Lung (tissue), 12 donors: ENCODE measurements around the gene PALLD. TPM values are rescaled to one million over a fixed set of nuclear protein-coding genes. Genes with fewer than 3 reads are reported as not detected.
A peak's percentile ranks its signal among the peaks of the same experiment; 100 is the strongest.

ENCODE experiments used
- ATAC-seq: fragments of 200-7000 bp; cut with Tn5 transposase; one replicate; pipeline ENCODE4 v1.9.1; 2020; ENCODE audit warnings: moderate number of reproducible peaks; ENCODE audit not compliant: insufficient read depth, low FRiP score
- DNase-seq, 3 donors: peaks; one replicate each; pipeline ENCODE4 v3.0.0-alpha.2; 2013 to 2017
- H3K27ac ChIP-seq, 2 donors: one replicate each; pipeline ENCODE4 v1.5.1; 2013; ENCODE audit warnings: mild to moderate bottlenecking in 2 of 2, moderate library complexity in 2 of 2, control low read depth in 1 of 2, inconsistent platforms in 1 of 2, low read depth in 1 of 2, low read length in 1 of 2
- H3K27me3 ChIP-seq, 3 donors: one replicate each; pipeline ENCODE4 v1.5.1; 2013; ENCODE audit warnings: low read length in 2 of 3; ENCODE audit not compliant: control insufficient read depth in 3 of 3, insufficient read depth in 3 of 3
- H3K36me3 ChIP-seq, 4 donors: one replicate each; pipeline ENCODE4 v1.5.1; 2013; ENCODE audit warnings: low read length in 4 of 4, mild to moderate bottlenecking in 1 of 4, moderate library complexity in 1 of 4; ENCODE audit not compliant: control insufficient read depth in 4 of 4, insufficient read depth in 4 of 4
- H3K4me1 ChIP-seq, 5 donors: one replicate each; pipeline ENCODE4 v1.5.1; 2013; ENCODE audit warnings: low read length in 5 of 5, mild to moderate bottlenecking in 2 of 5, moderate library complexity in 1 of 5; ENCODE audit not compliant: control insufficient read depth in 5 of 5, insufficient read depth in 5 of 5
- H3K4me3 ChIP-seq: one replicate; pipeline ENCODE4 v1.5.1; 2013; ENCODE audit warnings: mild to moderate bottlenecking, control low read depth, moderate library complexity
- H3K9ac ChIP-seq, 2 donors: one replicate each; pipeline ENCODE4 v1.5.1; 2013; ENCODE audit warnings: low read length in 2 of 2, control low read depth in 1 of 2; ENCODE audit not compliant: insufficient read depth in 1 of 2
- H3K9me3 ChIP-seq, 4 donors: one replicate each; pipeline ENCODE4 v1.5.1; 2013; ENCODE audit warnings: low read length in 3 of 4, mild to moderate bottlenecking in 1 of 4, moderate library complexity in 1 of 4; ENCODE audit not compliant: control insufficient read depth in 4 of 4, insufficient read depth in 3 of 4
- WGBS, 2 donors: extraction: QIAGEN DNeasy Blood & Tissue Kit; methylation state at CpG; one replicate each; pipeline ENCODE4 v1.1.7; 2013; 5-methylcytosine and 5-hydroxymethylcytosine counted together
- polyA plus RNA-seq, 2 donors: library from polyadenylated mRNA; stranded (reverse); fragments of 200-250 nt; gene quantifications; one replicate each; pipeline ENCODE4 v1.2.1, GENCODE V29; 2013
- total RNA-seq, 2 donors: library from RNA; depleted of rRNA in 1 of 2; stranded (reverse); fragments of >200 nt in 1 of 2; gene quantifications; one replicate each; pipeline ENCODE4 v1.2.1, GENCODE V29; 2014 to 2021
- TF ChIP-seq, protein P1 (sequence below): IDR thresholded peaks from 2 replicates; pipeline ENCODE4 v1.5.1; 2012; ENCODE audit warnings: mild to moderate bottlenecking; ENCODE audit errors: control extremely low read depth, extremely low read depth
- donor health status: control.
- donor health status: control.
- donor health status: Bipolar disorder and iron deficiency.
- donor health status: healthy.
- donor health status: DM: yes; HTN: yes; CAD: no.

Gene PALLD
- total and polyA plus RNA-seq, 4 donors: 20.7 to 139 (median 63.0) TPM

DNA sequence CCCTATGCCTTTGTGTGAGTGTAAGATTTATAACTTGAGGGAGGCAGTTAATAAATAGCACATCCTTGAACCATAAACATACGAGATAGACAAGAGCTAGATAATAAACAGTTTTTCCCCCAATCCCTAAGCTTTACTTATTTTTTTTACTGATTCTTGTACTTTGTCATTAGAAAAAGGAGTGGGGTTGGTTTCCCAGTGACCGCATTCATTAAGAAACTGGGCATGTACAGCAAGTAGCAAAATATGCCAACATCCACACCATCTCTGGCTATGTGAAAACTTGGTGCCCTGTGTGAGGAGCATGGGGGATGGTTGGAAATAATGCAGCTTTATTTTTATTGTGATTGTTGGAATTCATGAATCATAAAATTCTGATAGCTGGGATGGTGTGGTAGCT lies 337.0 kb downstream of the PALLD start:
- WGBS, 2 donors: 72 to 90% methylated on average over 2 of the region's 2 CpGs
- peaks cover 0 to 3% (median 0%) of the 10 kb centered on the region in 4 donors for H3K36me3 ChIP-seq
- peak overlapping the region in 1 of 2 donors; percentile 96 for H3K27ac ChIP-seq
- DNase-seq: no peak
- H3K4me3 ChIP-seq: no peak overlapping the region
- no peak overlapping the region for H3K9ac ChIP-seq
- no peaks in the 10 kb centered on the region for H3K9me3 ChIP-seq
- peaks cover 4 to 23% (median 7%) of the 10 kb centered on the region in 5 donors for H3K4me1 ChIP-seq
- ATAC-seq: no peak
- TF ChIP-seq, protein P1, sequence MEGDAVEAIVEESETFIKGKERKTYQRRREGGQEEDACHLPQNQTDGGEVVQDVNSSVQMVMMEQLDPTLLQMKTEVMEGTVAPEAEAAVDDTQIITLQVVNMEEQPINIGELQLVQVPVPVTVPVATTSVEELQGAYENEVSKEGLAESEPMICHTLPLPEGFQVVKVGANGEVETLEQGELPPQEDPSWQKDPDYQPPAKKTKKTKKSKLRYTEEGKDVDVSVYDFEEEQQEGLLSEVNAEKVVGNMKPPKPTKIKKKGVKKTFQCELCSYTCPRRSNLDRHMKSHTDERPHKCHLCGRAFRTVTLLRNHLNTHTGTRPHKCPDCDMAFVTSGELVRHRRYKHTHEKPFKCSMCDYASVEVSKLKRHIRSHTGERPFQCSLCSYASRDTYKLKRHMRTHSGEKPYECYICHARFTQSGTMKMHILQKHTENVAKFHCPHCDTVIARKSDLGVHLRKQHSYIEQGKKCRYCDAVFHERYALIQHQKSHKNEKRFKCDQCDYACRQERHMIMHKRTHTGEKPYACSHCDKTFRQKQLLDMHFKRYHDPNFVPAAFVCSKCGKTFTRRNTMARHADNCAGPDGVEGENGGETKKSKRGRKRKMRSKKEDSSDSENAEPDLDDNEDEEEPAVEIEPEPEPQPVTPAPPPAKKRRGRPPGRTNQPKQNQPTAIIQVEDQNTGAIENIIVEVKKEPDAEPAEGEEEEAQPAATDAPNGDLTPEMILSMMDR: no peak
- H3K27me3 ChIP-seq: peaks cover 0 to 5% (median 0%) of the 10 kb centered on the region in 3 donors

DNA sequence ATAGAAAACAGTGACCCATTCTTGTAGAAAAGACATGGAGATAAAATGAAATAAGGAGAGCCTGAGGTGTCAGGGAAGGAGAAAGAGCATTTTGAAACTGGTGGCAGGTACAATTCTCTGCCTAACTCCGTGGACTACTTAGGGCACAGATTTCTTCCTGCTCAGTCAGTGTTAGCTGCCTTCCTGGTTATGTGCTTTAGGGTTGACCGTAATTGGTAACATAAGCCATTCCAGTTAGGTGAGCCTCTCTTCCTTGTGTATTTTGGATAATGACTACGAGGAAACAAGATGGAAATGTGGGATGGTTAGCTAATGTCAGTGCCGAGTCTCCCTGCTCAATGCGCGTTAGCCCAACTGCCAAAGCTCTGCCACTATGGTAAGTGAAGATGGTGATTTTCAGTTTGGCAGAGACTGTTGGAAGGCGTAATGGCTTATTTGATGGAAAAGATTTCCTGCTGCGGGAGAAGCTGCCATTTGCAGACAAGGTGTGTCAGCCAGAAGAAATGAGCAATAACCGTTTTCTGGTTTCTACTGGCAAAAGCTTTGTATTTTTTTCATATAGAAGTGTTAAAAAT lies 339.1 kb downstream of the PALLD start:
- TF ChIP-seq, protein P1: no peak
- ATAC-seq: no peak
- H3K4me3 ChIP-seq: no peak overlapping the region

DNA sequence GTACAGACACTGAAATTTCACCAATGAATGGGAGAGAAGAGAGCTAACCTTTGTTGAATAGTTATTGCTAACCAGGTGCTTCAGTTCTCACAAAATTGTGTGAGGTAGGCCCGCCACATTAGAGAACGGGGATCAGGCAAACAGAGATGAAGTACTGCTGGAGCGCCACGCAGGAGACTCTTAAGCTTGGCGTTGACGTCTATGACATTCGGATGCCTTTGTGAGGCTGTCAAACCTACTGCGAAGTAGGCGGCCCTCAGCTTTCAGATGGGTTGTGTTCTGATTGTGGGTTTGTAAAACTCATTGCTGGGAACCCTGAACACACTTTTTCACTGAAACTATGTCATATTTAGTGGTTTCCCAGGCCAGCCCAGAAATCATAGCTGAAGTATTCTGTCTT lies 339.6 kb downstream of the PALLD start:
- no peak for DNase-seq
- Histone ChIP-seq H3K9me3 (no peaks in the 10 kb centered on the region), H3K4me3 (no peak overlapping the region), H3K4me1 (peaks cover 7 to 30% (median 13%) of the 10 kb centered on the region in 5 donors), H3K27ac (peak overlapping the region in 1 of 2 donors; percentile 81), H3K9ac (no peak overlapping the region), H3K36me3 (peaks cover 0 to 3% (median 0%) of the 10 kb centered on the region in 4 donors), H3K27me3 (peaks cover 0 to 5% (median 0%) of the 10 kb centered on the region in 3 donors)
- WGBS, 2 donors: 77 to 89% methylated on average over 9 of the region's 9 CpGs
- TF ChIP-seq, protein P1: no peak
- ATAC-seq: no peak

More for the DNA sequence above, 339.1 kb downstream of the PALLD start:
- no peak overlapping the region for H3K9ac ChIP-seq
- no peaks in the 10 kb centered on the region for H3K9me3 ChIP-seq
- peak overlapping the region; percentile 1 to 81 for H3K27ac ChIP-seq
- 89 to 92% methylated on average over 9 of the region's 9 CpGs for WGBS, 2 donors
- peaks cover 0 to 5% (median 0%) of the 10 kb centered on the region in 3 donors for H3K27me3 ChIP-seq
- no peak for DNase-seq
- H3K4me1 ChIP-seq: peaks cover 4 to 31% (median 13%) of the 10 kb centered on the region in 5 donors
- H3K36me3 ChIP-seq: peaks cover 0 to 3% (median 0%) of the 10 kb centered on the region in 4 donors
